COLO668 (cell line): Measurements from ENCODE around the gene IKZF5.

Experiments
- DNase-seq: peaks from one replicate; lab custom pipeline; 2025; ENCODE audit not compliant: unreplicated experiment; lab: John Stamatoyannopoulos, UW

Gene IKZF5

GRCh38 chr10:123008355-123009104 is at the start of gene IKZF5, which contains the start of gene ACADSB:
IKZF5 (minus strand) TSS chr10:123008795; CDS start chr10:122998625, 10,170 bp downstream.
ACADSB (plus strand) TSS chr10:123009006; CDS start chr10:123009030, 24 bp downstream.
- DNase-seq: peak; percentile 92

DNA sequence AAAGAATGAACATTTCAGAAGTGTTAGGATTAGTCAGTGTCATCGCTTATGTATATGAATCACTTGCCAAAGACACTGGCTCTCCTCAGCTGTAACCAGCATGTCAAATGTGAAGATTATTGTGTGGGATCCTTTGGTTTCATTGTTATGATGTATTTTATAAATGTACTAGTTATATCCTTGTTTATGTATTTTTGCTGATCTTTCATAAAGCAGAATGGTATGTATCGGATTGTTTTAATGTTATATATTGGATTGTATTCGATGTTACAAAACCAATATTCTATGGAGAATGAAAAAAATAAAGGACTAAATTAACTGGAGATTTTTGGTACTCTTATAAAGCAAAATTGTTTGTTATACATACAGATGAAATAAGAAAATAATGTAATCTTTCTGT is 49.4 kb upstream of the IKZF5 start:
- no peak for DNase-seq

GRCh38 chr10:123045961-123046731 is 37.6 kb upstream of the IKZF5 start:
- no peak for DNase-seq

DNA sequence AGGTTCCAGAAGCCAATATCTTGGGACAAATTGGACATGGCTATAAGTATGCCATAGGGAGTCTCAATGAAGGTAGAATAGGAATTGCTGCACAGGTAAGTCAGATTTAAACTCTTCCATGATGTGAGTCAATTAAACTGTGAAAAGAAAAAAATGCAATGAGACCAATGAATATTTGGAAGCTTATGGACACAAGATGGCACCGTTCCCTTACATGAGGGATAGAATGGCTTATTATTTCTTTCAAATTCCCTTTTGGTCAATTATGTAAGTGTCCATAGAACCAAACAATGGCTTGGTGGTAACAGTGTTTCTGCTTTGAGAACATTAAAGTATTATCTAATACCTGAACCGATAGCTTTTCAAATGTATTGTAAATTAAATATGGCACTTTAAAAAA is 35.8 kb upstream of the IKZF5 start:
- DNase-seq: no peak

- peak; percentile 30 for DNase-seq
Measured at GRCh38 chr10:123043409-123043925, 34.9 kb upstream of the IKZF5 start.

GRCh38 chr10:123042708-123043408 is 34.3 kb upstream of the IKZF5 start:
- no peak for DNase-seq

DNA sequence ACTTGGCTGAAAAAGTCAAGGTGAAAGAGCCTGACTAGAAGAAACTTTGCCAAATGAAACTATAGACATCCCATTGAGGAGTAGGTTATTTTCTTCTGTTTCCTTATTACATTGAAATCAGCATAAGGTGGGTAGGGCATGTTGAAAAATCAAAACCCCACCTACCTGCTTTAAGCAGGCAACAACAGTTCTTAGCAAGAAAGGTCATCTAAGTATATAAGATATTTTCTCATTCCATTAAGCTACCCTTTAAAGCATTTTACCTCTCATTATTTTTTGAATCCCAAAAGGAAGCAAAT is 31.0 kb upstream of the IKZF5 start:
- no peak for DNase-seq

GRCh38 chr10:123038782-123039631 is 30.4 kb upstream of the IKZF5 start:
- no peak for DNase-seq

DNA sequence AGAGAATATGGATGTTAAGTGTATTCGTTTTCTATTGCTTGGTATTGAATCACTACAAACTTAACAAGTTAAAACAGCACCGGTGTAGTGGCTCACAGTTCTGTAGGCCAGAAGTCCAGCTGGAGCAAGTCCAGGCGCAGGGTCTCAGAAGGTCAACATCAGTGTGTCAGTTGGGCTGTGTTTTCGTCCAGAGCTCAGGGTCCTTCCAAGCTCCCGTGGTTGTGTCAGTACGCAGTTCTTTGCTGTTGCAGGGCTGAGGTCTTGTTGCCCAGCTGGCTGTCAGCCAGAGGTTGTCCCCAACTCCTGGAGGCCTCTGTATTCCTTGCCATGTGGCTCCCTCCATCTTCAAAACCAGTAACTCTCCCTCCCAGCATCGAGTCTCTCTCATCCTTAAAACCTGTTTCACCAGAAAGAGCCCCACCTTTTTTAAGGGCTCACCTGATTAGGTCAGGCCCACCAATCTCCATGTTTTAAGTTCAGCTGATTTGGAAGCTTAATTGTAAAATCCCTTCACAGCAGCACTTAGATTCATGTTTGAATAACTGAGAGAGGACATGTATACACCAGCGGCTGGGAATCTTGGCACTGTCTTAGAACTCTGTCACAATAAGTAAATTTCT is 27.0 kb upstream of the IKZF5 start:
- DNase-seq: no peak

GRCh38 chr10:123034332-123034731 is 25.7 kb upstream of the IKZF5 start:
- DNase-seq: no peak

- DNase-seq: no peak
Measured at GRCh38 chr10:123031124-123031523, 22.5 kb upstream of the IKZF5 start.

DNA sequence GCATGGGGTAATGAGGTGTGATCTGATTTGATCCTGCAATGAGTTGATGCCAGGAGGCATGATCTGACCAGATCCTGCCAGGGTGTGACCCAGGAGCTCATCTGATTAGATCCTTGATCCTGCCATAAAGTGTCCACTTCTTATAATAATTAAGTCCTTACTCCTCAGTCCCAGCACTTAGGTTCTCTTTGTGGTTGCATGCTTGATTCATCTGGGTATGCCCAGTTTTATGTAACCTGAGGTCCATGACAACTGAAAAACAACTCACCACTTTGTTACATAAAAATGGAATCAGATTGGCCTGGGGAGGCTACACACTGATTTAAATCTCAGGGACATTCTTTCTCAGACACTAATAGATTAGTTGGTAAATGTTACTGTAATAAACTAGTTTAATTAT is 19.3 kb upstream of the IKZF5 start:
- no peak for DNase-seq

DNA sequence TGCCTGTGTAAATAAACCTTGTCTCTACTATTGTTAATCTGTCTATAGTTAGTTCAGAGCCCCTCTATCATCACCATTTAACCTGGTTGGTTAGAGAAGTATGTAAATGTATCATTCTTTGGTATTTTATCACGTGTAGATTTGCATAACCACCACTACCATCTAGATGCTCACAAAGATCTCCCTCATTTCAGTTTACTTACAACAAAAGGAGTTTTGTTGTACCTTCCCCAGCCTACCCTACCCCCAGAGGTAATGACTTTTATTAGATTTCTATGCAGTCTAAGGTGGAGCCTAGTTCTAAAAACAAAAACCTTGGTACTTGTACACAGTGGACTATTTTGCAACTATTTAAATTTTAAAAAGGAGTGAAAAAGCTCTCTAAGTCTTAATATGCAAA is 17.7 kb upstream of the IKZF5 start:
- DNase-seq: no peak

GRCh38 chr10:123024540-123024939 is 15.9 kb upstream of the IKZF5 start:
- no peak for DNase-seq

DNA sequence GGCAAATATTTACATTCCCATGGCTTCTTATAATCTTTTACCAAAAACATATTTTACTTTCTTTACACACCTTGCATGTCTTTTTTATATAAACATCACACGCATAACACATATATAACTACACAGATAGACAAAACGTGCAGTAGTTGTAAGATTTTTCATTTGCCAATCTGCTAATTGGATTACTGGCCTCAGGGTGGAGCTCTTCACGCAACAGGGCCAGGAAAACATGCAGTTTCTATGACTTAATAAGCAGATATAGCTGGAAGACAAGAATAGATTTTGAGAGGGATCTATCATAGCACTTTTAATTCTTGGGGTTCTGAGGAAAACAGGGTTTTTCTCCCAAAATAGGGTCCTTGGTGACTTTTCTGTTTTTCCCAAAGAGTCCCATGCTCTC is 12.9 kb upstream of the IKZF5 start:
- no peak for DNase-seq

DNA sequence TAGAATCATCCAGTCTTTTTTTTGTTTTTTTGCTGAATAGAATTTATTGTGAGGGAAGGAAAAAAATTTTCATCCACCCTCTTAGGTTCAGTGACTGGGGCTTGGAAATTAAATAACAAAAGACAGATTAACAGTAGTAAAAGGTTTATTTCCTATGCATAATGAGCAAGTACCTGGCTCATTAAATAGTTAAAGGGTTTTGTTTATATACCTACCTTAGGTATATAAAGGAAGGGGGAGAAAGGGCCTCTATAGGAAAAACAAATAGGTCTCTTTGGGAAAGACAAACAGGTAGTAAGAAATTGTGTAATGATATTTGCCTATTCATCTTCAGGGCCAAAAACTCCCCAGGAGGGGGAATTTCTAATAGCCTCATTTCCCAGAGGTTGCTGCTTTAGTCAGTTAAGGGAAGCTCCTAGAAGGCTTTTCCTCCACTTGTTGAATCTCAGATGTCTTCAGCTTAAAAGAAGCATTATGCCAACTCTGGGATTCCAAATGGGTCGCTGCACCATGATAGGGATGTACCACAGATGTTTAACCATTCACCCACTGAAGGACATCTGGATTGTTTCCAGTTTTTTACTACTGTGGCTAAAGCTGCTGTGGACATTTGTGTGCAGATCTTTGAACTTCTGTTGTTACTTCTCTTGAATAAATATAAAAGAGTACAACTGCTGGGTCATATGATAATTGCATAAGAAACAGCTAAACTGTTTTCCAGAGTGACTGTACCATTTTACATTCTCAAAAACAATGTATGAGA is 11.5 kb upstream of the IKZF5 start:
- DNase-seq: no peak

DNA sequence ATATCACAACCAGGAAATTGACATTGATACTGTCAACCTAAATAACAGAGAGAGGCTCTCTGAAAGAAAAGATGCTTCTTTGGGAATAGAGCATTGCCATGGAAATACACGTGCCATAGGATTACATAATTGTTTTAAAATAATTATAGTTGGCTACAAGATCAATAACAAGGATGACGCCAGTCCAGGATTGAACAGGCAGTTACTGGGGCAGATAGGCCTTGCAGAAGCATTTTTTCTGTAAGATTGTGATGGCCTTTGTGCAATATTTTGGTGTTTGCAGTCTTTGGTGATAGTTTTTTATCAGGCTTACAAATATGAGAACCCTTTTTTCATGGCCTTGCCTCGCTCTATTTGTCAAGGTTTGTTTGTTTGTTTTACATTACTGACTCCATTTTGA is 10.7 kb upstream of the IKZF5 start:
- no peak for DNase-seq

- no peak for DNase-seq
Measured at GRCh38 chr10:123018531-123018930, 9.9 kb upstream of the IKZF5 start.

- DNase-seq: no peak
Measured at GRCh38 chr10:123017421-123018165, 9.0 kb upstream of the IKZF5 start.
